K562 (cell line): Measurements from ENCODE around the gene KRTAP9-3. TPM values are rescaled to one million over a fixed set of nuclear protein-coding genes. Genes with fewer than 3 reads are reported as not detected.
"Not testable (repeated sequence)": the region's sequence is repeated elsewhere in the genome, so short reads cannot be mapped to it uniquely, and the experiment has no call there.

ENCODE experiments used
- ATAC-seq: fragments of 200-7000 bp; cut with Tn5 transposase; 3 replicates; pipeline ENCODE4 v1.9.1; 2020; ENCODE audit warnings: moderate library complexity
- BruUV-seq: library from RNA; stranded (reverse); fragments of 400-500 nt; replicated peaks from 2 replicates; lab custom pipeline; 2021; lab: Mats Ljungman, UMichigan
- CTCF ChIA-PET: fragments of 300-600 bp; formaldehyde crosslinking; extraction: SDS; loops from one replicate; lab custom pipeline; 2021; ENCODE audit warnings: low intra/inter-chr PET ratio; lab: Yijun Ruan, JAX
- POLR2A ChIA-PET: fragments of 300-600, 350-650 bp; sonication (Branson Sonifier 250); formaldehyde crosslinking; extraction: SDS; loops from one replicate; lab custom pipeline; 2021; ENCODE audit warnings: antibody characterized with exemption, inconsistent platforms; lab: Yijun Ruan, JAX
- DNase-seq, 4 experiments: peaks; one replicate each; pipeline versions ENCODE4 v3.0.0 to v3.0.0-alpha.2; 2011 to 2018; ENCODE audit warnings: low spot score in 3 of 4, mixed read lengths in 3 of 4; ENCODE audit errors: extremely low read depth in 1 of 4
- FAIRE-seq: peaks from 2 replicates; lab custom pipeline; 2011; peaks lifted over from hg19 to GRCh38; lab: Jason Lieb, UNC
- H2AFZ ChIP-seq: 2 replicates; pipeline ENCODE4 v1.6.0; 2011; ENCODE audit warnings: low read depth, low read length, control low read depth, inconsistent platforms
- H3K27ac ChIP-seq: fragments of 200-600 bp; 3 replicates; pipeline ENCODE4 v1.8.0; 2011; ENCODE audit warnings: low read depth, mild to moderate bottlenecking, control low read depth, inconsistent platforms, low read length, moderate library complexity, mixed read lengths; ENCODE audit errors: extremely low read depth
- H3K27me3 ChIP-seq, 2 experiments: fragments of 300-600 bp in 1 of 2; 2 replicates in 1 of 2; 3 replicates in 1 of 2; pipeline versions ENCODE4 v1.6.0 to v1.8.0; 2011; ENCODE audit warnings: inconsistent platforms in 2 of 2, low read length in 2 of 2, mild to moderate bottlenecking in 1 of 2, mixed read lengths in 1 of 2, moderate library complexity in 1 of 2; ENCODE audit not compliant: control insufficient read depth in 2 of 2, insufficient read depth in 2 of 2
- H3K36me3 ChIP-seq: fragments of 300-600 bp; 3 replicates; pipeline ENCODE4 v1.8.0; 2011; ENCODE audit warnings: mild to moderate bottlenecking, low read length, inconsistent platforms; ENCODE audit not compliant: control insufficient read depth, insufficient read depth
- H3K4me1 ChIP-seq, 2 experiments: fragments of 200-600 bp in 1 of 2; replicated peaks in 1 of 2; 2 replicates in 1 of 2; 3 replicates in 1 of 2; pipeline versions ENCODE4 v1.5.1 to v1.8.0; 2011; ENCODE audit warnings: inconsistent platforms in 2 of 2, low read length in 2 of 2, mild to moderate bottlenecking in 1 of 2, mixed read lengths in 1 of 2, moderate library complexity in 1 of 2; ENCODE audit not compliant: control insufficient read depth in 2 of 2, insufficient read depth in 2 of 2
- H3K4me2 ChIP-seq: 2 replicates; pipeline ENCODE4 v1.6.1; 2011; ENCODE audit warnings: low read length, control low read depth, inconsistent platforms, mixed read lengths; ENCODE audit not compliant: insufficient read depth
- H3K4me3 ChIP-seq: fragments of 200-600 bp; sonication (generic), shearing (Covaris generic); 2 replicates; pipeline ENCODE4 v1.5.1; 2016; ENCODE audit warnings: control low read depth, inconsistent platforms
- H3K79me2 ChIP-seq: fragments of 200-600 bp; 3 replicates; pipeline ENCODE4 v1.8.0; 2011; ENCODE audit warnings: low read length, inconsistent platforms; ENCODE audit not compliant: control insufficient read depth, insufficient read depth
- H3K9ac ChIP-seq, 2 experiments: 2 replicates each; pipeline versions ENCODE4 v1.6.0 to v1.6.1; 2011; ENCODE audit warnings: low read depth in 2 of 2, low read length in 2 of 2, control low read depth in 1 of 2, inconsistent platforms in 1 of 2, mild to moderate bottlenecking in 1 of 2, mixed read lengths in 1 of 2; ENCODE audit not compliant: insufficient read depth in 1 of 2
- H3K9me1 ChIP-seq: one replicate; pipeline ENCODE4 v1.6.0; 2011; ENCODE audit warnings: inconsistent platforms, mild to moderate bottlenecking, low read length, moderate library complexity; ENCODE audit not compliant: control insufficient read depth, insufficient read depth
- H3K9me3 ChIP-seq: replicated peaks from 2 replicates; pipeline ENCODE4 v1.5.1; 2011; ENCODE audit warnings: low read depth, low read length, inconsistent platforms; ENCODE audit not compliant: control insufficient read depth, insufficient read depth
- H4K20me1 ChIP-seq: replicated peaks from 2 replicates; pipeline ENCODE4 v1.6.1; 2011; ENCODE audit warnings: low read length, inconsistent platforms, mixed read lengths; ENCODE audit not compliant: control insufficient read depth, insufficient read depth
- CBX1 ChIP-seq: sonication (generic); IDR thresholded peaks from 2 replicates; pipeline ENCODE4 v1.6.1; 2016; ENCODE audit warnings: antibody characterized with exemption, low read depth, mild to moderate bottlenecking
- DACH1 ChIP-seq: fragments of 450-650 bp; IDR thresholded peaks from 2 replicates; pipeline ENCODE4 v1.6.1; 2018; ENCODE audit not compliant: partially characterized antibody
- MITF ChIP-seq: IDR thresholded peaks from 2 replicates; pipeline ENCODE4 v1.6.1; 2014; ENCODE audit warnings: antibody characterized with exemption
- PHF21A ChIP-seq: fragments of 450-650 bp; IDR thresholded peaks from 2 replicates; pipeline ENCODE4 v1.6.1; 2017; ENCODE audit warnings: low read depth, borderline replicate concordance
- RBM22 ChIP-seq: fragments of 200-400 bp; formaldehyde crosslinking; IDR thresholded peaks from 2 replicates; pipeline ENCODE4 v1.6.1; 2018; ENCODE audit warnings: low read length, low read depth; ENCODE audit not compliant: poor library complexity, severe bottlenecking
- REST ChIP-seq, 2 experiments: fragments of 450-650 bp; formaldehyde crosslinking in 1 of 2; IDR thresholded peaks; 2 replicates each; pipeline versions ENCODE4 v1.4.0 to v1.6.1; 2014 to 2020; ENCODE audit warnings: mild to moderate bottlenecking in 2 of 2, borderline replicate concordance in 1 of 2, low read depth in 1 of 2
- TCF7 ChIP-seq: sonication (generic); IDR thresholded peaks from 2 replicates; pipeline ENCODE4 v1.6.1; 2016; ENCODE audit warnings: antibody characterized with exemption, borderline replicate concordance
- ZNF644 ChIP-seq: fragments of 200-800 bp; sonication (Bioruptor generic); IDR thresholded peaks from 2 replicates; pipeline ENCODE4 v1.6.1; 2016; ENCODE audit warnings: low read depth, missing genetic modification characterization, missing compliant biosample characterization
- ZNF778 ChIP-seq: fragments of 450-650 bp; formaldehyde crosslinking; IDR thresholded peaks from 2 replicates; pipeline ENCODE4 v1.4.0; 2020; ENCODE audit warnings: mild to moderate bottlenecking, moderate library complexity
- WGBS: fragments of 100-300 bp; shearing (Covaris generic); methylation state at CpG from one replicate; pipeline ENCODE4 v1.1.6; 2016; ENCODE audit warnings: low coverage, mixed read lengths; ENCODE audit not compliant: insufficient coverage; ENCODE audit errors: missing lambda C conversion rate; 5-methylcytosine and 5-hydroxymethylcytosine counted together
- in situ Hi-C: fragments of 300-500 bp; cut with MboI; formaldehyde crosslinking; loops from 4 replicates; pipeline ENCODE4 v1.15.0; 2018; ENCODE audit warnings: inconsistent platforms, mixed read lengths
- intact Hi-C: fragments of 100-400 bp; cut with micrococcal nuclease; formaldehyde crosslinking; loops from 2 replicates; pipeline ENCODE4 v1.14.2; 2022
- polyA plus RNA-seq, 8 experiments: library from polyadenylated mRNA; depleted of rRNA in 4 of 8; stranded (reverse) in 5 of 8; unstranded in 3 of 8; fragments of >200 nt; fragmentation: Nextera tagmentation in 2 of 8; fragmentation: Illumina TruSeq in 1 of 8; extraction: Ambion mirVana in 2 of 8; extraction: Trizol in 1 of 8; gene quantifications; 2 replicates each; pipeline versions ENCODE4 v1.2.1 to v1.2.3, GENCODE V29; 2011 to 2014; ENCODE audit warnings: inconsistent platforms in 1 of 8, missing spikeins in 1 of 8
- total RNA-seq, 7 experiments: library from RNA; depleted of rRNA in 6 of 7; stranded (reverse); fragments of >200 nt in 6 of 7; fragmentation: Illumina TruSeq in 2 of 7; extraction: Trizol in 2 of 7; gene quantifications; 2 replicates each; pipeline versions ENCODE4 v1.2.1 to v1.2.3, GENCODE V29; 2011 to 2021; ENCODE audit warnings: low replicate concordance in 1 of 7

KRTAP9-3 gene
- total and polyA plus RNA-seq, 9 of the 15 experiments (the other 6 are each of a cell fraction or from before 2014, with no cell fraction given): not detected

GRCh38 chr17:41271858-41272257 is 39.6 kb downstream of the KRTAP9-3 start (continued):
- TF ChIP-seq REST (IDR thresholded peaks at IDR 0.05; ENCODE audit: borderline replicate concordance) (no peak), REST (CRISPR knock-in tag; IDR thresholded peaks at IDR 0.05; ENCODE audit: low read depth) (no peak), DACH1 (no peak), ZNF644 (tag) (no peak), TCF7 (no peak), CBX1 (no peak), RBM22 (no peak), ZNF778 (CRISPR knock-in tag) (no peak), PHF21A (no peak), MITF (no peak)

DNA sequence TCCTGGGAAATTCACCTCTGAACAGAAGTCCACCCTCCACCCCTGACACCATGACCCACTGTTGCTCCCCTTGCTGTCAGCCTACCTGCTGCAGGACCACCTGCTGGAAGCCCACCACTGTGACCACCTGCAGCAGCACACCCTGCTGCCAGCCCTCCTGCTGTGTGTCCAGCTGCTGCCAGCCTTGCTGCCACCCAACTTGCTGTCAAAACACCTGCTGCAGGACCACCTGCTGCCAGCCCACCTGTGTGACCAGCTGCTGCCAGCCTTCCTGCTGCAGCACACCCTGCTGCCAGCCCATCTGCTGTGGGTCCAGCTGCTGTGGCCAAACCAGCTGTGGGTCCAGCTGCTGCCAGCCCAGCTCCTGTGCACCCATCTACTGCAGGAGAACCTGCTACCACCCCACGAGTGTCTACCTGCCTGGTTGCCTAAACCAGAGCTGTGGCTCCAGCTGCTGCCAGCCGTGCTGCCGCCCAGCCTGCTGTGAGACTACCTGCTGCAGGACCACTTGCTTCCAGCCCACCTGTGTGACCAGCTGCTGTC is 43.5 kb downstream of the KRTAP9-3 start, which contains the start of gene KRTAP9-7:
KRTAP9-7 (plus strand) TSS at position 51 of the 543 bp plus-strand sequence; CDS start at position 51, 0 bp downstream.
- H3K4me2 ChIP-seq, in situ Hi-C loops, H3K9me3 ChIP-seq, H2AFZ ChIP-seq, FAIRE-seq, H3K79me2 ChIP-seq, intact Hi-C loops, H3K27me3 ChIP-seq, H3K4me1 ChIP-seq, ATAC-seq, H3K9ac ChIP-seq, H3K4me3 ChIP-seq, CTCF ChIA-PET, BruUV-seq, H3K27ac ChIP-seq, POLR2A ChIA-PET, H3K9me1 ChIP-seq, H4K20me1 ChIP-seq, H3K36me3 ChIP-seq: not testable (repeated sequence)
- peak in 1 of 4 experiments; percentile 1 for DNase-seq
- 0% methylated on average over 3 of the region's 3 CpGs for WGBS
